H9 (cell line): ENCODE data around the gene TRIM44. TPM values are rescaled to one million over a fixed set of nuclear protein-coding genes. Genes with fewer than 3 reads are reported as not detected.

ENCODE experiments used
- DNase-seq: peaks from one replicate; pipeline ENCODE4 v3.0.0-alpha.2; 2017
- H2AFZ ChIP-seq: one replicate; pipeline ENCODE4 v1.6.1; 2013; ENCODE audit warnings: mild to moderate bottlenecking, low read length, control low read depth, moderate library complexity
- H2AK5ac ChIP-seq: 2 replicates; pipeline ENCODE4 v1.6.1; 2013; ENCODE audit warnings: low read length, control low read depth, mixed read lengths; ENCODE audit not compliant: insufficient read length
- H2BK120ac ChIP-seq: one replicate; pipeline ENCODE4 v1.6.1; 2013; ENCODE audit warnings: low read depth, mild to moderate bottlenecking, low read length, control low read depth, inconsistent platforms; ENCODE audit not compliant: poor library complexity, severe bottlenecking
- H2BK12ac ChIP-seq: 2 replicates; pipeline ENCODE4 v1.6.1; 2013; ENCODE audit warnings: low read length, control low read depth, mixed read lengths, low read depth; ENCODE audit not compliant: insufficient read length
- H2BK15ac ChIP-seq: 2 replicates; pipeline ENCODE4 v1.6.1; 2013; ENCODE audit warnings: low read depth, low read length, control low read depth
- H2BK20ac ChIP-seq: one replicate; pipeline ENCODE4 v1.6.1; 2013; ENCODE audit warnings: low read depth, mild to moderate bottlenecking, low read length, control low read depth, inconsistent platforms; ENCODE audit not compliant: poor library complexity, severe bottlenecking
- H2BK5ac ChIP-seq: 2 replicates; pipeline ENCODE4 v1.6.1; 2013; ENCODE audit warnings: low read length, control low read depth, mixed read lengths; ENCODE audit not compliant: insufficient read length
- H3K14ac ChIP-seq: 2 replicates; pipeline ENCODE4 v1.6.1; 2013; ENCODE audit warnings: low read length, control low read depth; ENCODE audit not compliant: insufficient read depth
- H3K18ac ChIP-seq: 2 replicates; pipeline ENCODE4 v1.6.1; 2013; ENCODE audit warnings: low read depth, mild to moderate bottlenecking, mixed read lengths, low read length, control low read depth; ENCODE audit not compliant: insufficient read length
- H3K23ac ChIP-seq: 2 replicates; pipeline ENCODE4 v1.6.1; 2013; ENCODE audit warnings: low read length, control low read depth, mixed read lengths, low read depth; ENCODE audit not compliant: insufficient read length
- H3K23me2 ChIP-seq: 2 replicates; pipeline ENCODE4 v1.6.1; 2013; ENCODE audit warnings: low read depth, mild to moderate bottlenecking, mixed read lengths, low read length, control low read depth; ENCODE audit not compliant: insufficient read length, poor library complexity, severe bottlenecking
- H3K27ac ChIP-seq: 2 replicates; pipeline ENCODE4 v1.5.1; 2013; ENCODE audit warnings: low read length, control low read depth, mixed read lengths, low read depth; ENCODE audit not compliant: insufficient read length
- H3K27me3 ChIP-seq: 2 replicates; pipeline ENCODE4 v1.6.1; 2013; ENCODE audit warnings: low read length, control low read depth, inconsistent platforms; ENCODE audit not compliant: insufficient read depth
- H3K4ac ChIP-seq: 2 replicates; pipeline ENCODE4 v1.6.1; 2013; ENCODE audit warnings: low read depth, mild to moderate bottlenecking, control low read depth, inconsistent platforms, low read length, moderate library complexity
- H3K4me1 ChIP-seq: 2 replicates; pipeline ENCODE4 v1.6.1; 2013; ENCODE audit warnings: low read length, control low read depth, inconsistent platforms; ENCODE audit not compliant: insufficient read depth
- H3K4me2 ChIP-seq: 2 replicates; pipeline ENCODE4 v1.6.1; 2013; ENCODE audit warnings: low read length, control low read depth, mixed read lengths; ENCODE audit not compliant: insufficient read length, insufficient read depth
- H3K56ac ChIP-seq: 2 replicates; pipeline ENCODE4 v1.6.1; 2013; ENCODE audit warnings: low read depth, mild to moderate bottlenecking, mixed read lengths, low read length, control low read depth; ENCODE audit not compliant: insufficient read length
- H3K79me1 ChIP-seq: 2 replicates; pipeline ENCODE4 v1.6.1; 2013; ENCODE audit warnings: low read depth, mild to moderate bottlenecking, moderate library complexity, low read length, control low read depth, inconsistent platforms; ENCODE audit not compliant: insufficient read depth, poor library complexity, severe bottlenecking
- H3K79me2 ChIP-seq: 2 replicates; pipeline ENCODE4 v1.6.1; 2013; ENCODE audit warnings: low read length, control low read depth, inconsistent platforms; ENCODE audit not compliant: insufficient read depth
- H3K9ac ChIP-seq: 2 replicates; pipeline ENCODE4 v1.6.1; 2013; ENCODE audit warnings: low read length, control low read depth, mixed read lengths; ENCODE audit not compliant: insufficient read length; ENCODE audit errors: extremely low read depth
- H3K9me3 ChIP-seq: one replicate; pipeline ENCODE4 v1.6.1; 2013; ENCODE audit warnings: low read depth, low read length, inconsistent platforms; ENCODE audit not compliant: control insufficient read depth
- H3T11ph ChIP-seq: one replicate; pipeline ENCODE4 v1.6.1; 2013; ENCODE audit warnings: mild to moderate bottlenecking, low read length, control low read depth, inconsistent platforms
- H4K20me1 ChIP-seq: one replicate; pipeline ENCODE4 v1.6.1; 2013; ENCODE audit not compliant: control insufficient read depth, insufficient read length, insufficient read depth
- H4K5ac ChIP-seq: 2 replicates; pipeline ENCODE4 v1.6.1; 2013; ENCODE audit warnings: low read depth, mild to moderate bottlenecking, mixed read lengths, low read length, control low read depth; ENCODE audit not compliant: insufficient read length
- H4K8ac ChIP-seq: replicated peaks from 2 replicates; pipeline ENCODE4 v1.6.1; 2013; ENCODE audit warnings: low read length, control low read depth, mixed read lengths, low read depth; ENCODE audit not compliant: insufficient read length
- H4K91ac ChIP-seq: 2 replicates; pipeline ENCODE4 v1.6.1; 2013; ENCODE audit warnings: low read depth, mild to moderate bottlenecking, moderate library complexity, mixed read lengths, low read length, control low read depth; ENCODE audit not compliant: insufficient read length
- H3K27ac Mint-ChIP-seq, 3 experiments: 2 replicates in 2 of 3; 3 replicates in 1 of 3; pipeline ENCODE4 v1.8.0; 2020 to 2021; ENCODE audit warnings: mixed read lengths in 3 of 3, mild to moderate bottlenecking in 1 of 3, moderate library complexity in 1 of 3
- H3K27me3 Mint-ChIP-seq: 2 replicates; pipeline ENCODE4 v1.8.0; 2021; ENCODE audit warnings: low read depth, mild to moderate bottlenecking, moderate library complexity, mixed read lengths
- H3K36me3 Mint-ChIP-seq, 3 experiments: 2 replicates in 2 of 3; 3 replicates in 1 of 3; pipeline ENCODE4 v1.8.0; 2020 to 2021; ENCODE audit warnings: low read depth in 3 of 3, mixed read lengths in 3 of 3; ENCODE audit not compliant: insufficient read depth in 1 of 3
- H3K4me1 Mint-ChIP-seq, 2 experiments: 2 replicates each; pipeline ENCODE4 v1.8.0; 2020; ENCODE audit warnings: mixed read lengths in 2 of 2
- H3K4me3 Mint-ChIP-seq, 2 experiments: 2 replicates in 1 of 2; 3 replicates in 1 of 2; pipeline ENCODE4 v1.8.0; 2020 to 2021; ENCODE audit warnings: mild to moderate bottlenecking in 2 of 2, mixed read lengths in 2 of 2, moderate library complexity in 1 of 2
- H3K9me3 Mint-ChIP-seq, 2 experiments: 2 replicates in 1 of 2; 3 replicates in 1 of 2; pipeline ENCODE4 v1.8.0; 2020; ENCODE audit warnings: mild to moderate bottlenecking in 2 of 2, mixed read lengths in 2 of 2, moderate library complexity in 1 of 2
- WGBS: extraction: QIAGEN DNeasy Blood & Tissue Kit; methylation state at CpG from one replicate; pipeline ENCODE4 v1.1.7; 2013; ENCODE audit warnings: missing lambda C conversion rate, low lambda C conversion rate, mixed read lengths; ENCODE audit not compliant: insufficient read length; ENCODE audit errors: extremely low coverage; 5-methylcytosine and 5-hydroxymethylcytosine counted together
- total RNA-seq: library from RNA; stranded (reverse); gene quantifications from 2 replicates; pipeline ENCODE4 v1.2.1, GENCODE V29; 2021
- TF ChIP-seq, protein P1 (sequence below): fragments of 200-600 bp; sonication (generic); conservative IDR thresholded peaks from 3 replicates; pipeline ENCODE4 v1.8.0; 2021; ENCODE audit warnings: antibody characterized with exemption, mild to moderate bottlenecking

Gene TRIM44
- total RNA-seq, 1 experiment from 2014 or later, result 37.7 TPM

DNA sequence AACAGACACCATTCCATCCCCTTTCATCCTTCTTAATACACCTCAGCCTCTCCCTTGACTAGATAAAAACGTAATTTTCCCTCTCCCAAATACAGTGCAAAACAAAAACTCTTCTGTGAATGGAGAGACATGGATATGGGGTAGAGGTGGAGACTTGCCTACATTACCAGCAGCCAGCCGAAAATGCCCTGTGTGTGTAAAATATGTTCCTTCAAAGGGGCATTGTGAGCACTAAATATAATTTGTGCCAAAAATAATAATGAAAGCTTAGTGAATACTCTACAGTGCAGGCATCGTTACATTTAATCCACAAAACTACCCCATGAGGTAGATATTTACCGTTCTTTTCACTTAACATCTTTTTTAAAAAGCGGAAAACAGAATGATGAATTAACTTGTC, 1.0 kb upstream of the TRIM44 start:
- H3K4ac ChIP-seq, result no peak overlapping the region
- H2BK5ac ChIP-seq, result no peak overlapping the region
- peak overlapping the region; percentile 97 for H3K4me2 ChIP-seq
- no peak overlapping the region for H3K56ac ChIP-seq
- H3K79me1 ChIP-seq, result no peaks in the 10 kb centered on the region
- H3K9ac ChIP-seq, result no peak overlapping the region
- Mint-ChIP-seq H3K27me3 (peaks cover 73% of the 10 kb centered on the region), H3K36me3 (peaks cover 28 to 33% (median 29%) of the 10 kb centered on the region in 3 experiments), H3K4me3 (peak overlapping the region; percentile 36 to 73; a peak in 2 of 5 replicates), H3K27ac (no peak overlapping the region), H3K4me1 (peaks cover 7 to 16% of the 10 kb centered on the region in 2 experiments; a peak in 3 of 4 replicates), H3K9me3 (peaks cover 28 to 32% of the 10 kb centered on the region in 2 experiments)
- no peak overlapping the region for H3K14ac ChIP-seq
- DNase-seq, result no peak
- no peak overlapping the region for H3K23ac ChIP-seq
- no peak overlapping the region for H2AFZ ChIP-seq
- no peak overlapping the region for H4K5ac ChIP-seq
- H2AK5ac ChIP-seq, result no peak overlapping the region
- no peaks in the 10 kb centered on the region for H3K9me3 ChIP-seq
- no peak overlapping the region for H2BK12ac ChIP-seq
- no peak overlapping the region for H2BK15ac ChIP-seq
- no peak overlapping the region for H3T11ph ChIP-seq
- H3K4me1 ChIP-seq, result 0 out of 2 replicates have a peak, but pooled peaks cover 2% of the 10 kb centered on the region
- no peak overlapping the region for H2BK120ac ChIP-seq
- WGBS, result no CpG with 5 or more reads among the region's 5 CpGs
- peaks cover 14% of the 10 kb centered on the region for H3K23me2 ChIP-seq
- H4K91ac ChIP-seq, result no peak overlapping the region
- H2BK20ac ChIP-seq, result no peak overlapping the region
- H3K27me3 ChIP-seq, result peaks cover 6% of the 10 kb centered on the region; the same call in 1 of the 2 replicates
- no peaks in the 10 kb centered on the region for H4K20me1 ChIP-seq
- H3K79me2 ChIP-seq, result peaks cover 3% of the 10 kb centered on the region; the same call in 1 of the 2 replicates
- H3K18ac ChIP-seq, result no peak overlapping the region
- H3K27ac ChIP-seq, result no peak overlapping the region
- TF ChIP-seq, protein P1, sequence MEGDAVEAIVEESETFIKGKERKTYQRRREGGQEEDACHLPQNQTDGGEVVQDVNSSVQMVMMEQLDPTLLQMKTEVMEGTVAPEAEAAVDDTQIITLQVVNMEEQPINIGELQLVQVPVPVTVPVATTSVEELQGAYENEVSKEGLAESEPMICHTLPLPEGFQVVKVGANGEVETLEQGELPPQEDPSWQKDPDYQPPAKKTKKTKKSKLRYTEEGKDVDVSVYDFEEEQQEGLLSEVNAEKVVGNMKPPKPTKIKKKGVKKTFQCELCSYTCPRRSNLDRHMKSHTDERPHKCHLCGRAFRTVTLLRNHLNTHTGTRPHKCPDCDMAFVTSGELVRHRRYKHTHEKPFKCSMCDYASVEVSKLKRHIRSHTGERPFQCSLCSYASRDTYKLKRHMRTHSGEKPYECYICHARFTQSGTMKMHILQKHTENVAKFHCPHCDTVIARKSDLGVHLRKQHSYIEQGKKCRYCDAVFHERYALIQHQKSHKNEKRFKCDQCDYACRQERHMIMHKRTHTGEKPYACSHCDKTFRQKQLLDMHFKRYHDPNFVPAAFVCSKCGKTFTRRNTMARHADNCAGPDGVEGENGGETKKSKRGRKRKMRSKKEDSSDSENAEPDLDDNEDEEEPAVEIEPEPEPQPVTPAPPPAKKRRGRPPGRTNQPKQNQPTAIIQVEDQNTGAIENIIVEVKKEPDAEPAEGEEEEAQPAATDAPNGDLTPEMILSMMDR, result no peak
- no peak overlapping the region for H4K8ac ChIP-seq
